GM04504 (cell line): ENCODE data around the gene RNF121.

Experiments used
- DNase-seq: peaks from one replicate; pipeline ENCODE4 v3.0.0-alpha.2; 2012; ENCODE audit warnings: low read depth

Gene RNF121

DNA sequence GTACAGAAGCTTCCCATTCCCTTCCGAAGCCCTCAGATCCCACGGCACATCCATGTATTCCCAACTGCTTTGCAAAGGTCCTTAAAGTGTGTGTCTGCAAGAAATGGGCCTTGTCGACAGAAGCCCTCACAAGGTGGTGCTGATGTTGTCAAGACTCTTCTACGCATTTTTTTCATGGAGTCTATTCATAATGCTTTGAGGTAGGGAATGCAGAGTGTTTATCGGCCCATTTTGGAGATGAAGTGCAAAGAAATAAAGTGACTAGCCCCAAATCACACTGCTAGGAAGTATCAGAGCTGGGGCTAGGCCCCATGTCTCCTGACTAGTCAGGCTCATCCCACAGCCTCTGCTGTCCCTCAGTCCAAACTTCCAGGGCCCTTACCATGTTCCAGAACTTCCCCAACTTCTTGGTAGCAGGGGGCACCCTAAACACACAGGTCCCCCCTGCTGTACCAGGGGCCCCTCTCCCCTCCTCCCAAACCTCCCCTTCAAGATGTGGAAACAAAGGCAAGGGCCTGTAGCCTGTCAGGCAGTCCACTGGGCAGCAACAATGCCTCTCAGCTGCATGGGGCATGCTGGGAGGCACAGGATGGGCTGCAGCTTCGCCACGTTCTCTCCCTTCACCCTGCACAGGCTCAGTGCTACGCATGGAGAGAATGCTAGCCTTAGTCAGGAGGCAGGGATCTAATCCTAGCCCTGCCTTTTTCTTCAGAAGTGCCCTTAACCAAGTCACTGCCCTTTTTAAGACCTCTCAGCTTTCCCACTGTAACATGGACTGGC is 77.7 kb downstream of the RNF121 start:
- DNase-seq: no peak

DNA sequence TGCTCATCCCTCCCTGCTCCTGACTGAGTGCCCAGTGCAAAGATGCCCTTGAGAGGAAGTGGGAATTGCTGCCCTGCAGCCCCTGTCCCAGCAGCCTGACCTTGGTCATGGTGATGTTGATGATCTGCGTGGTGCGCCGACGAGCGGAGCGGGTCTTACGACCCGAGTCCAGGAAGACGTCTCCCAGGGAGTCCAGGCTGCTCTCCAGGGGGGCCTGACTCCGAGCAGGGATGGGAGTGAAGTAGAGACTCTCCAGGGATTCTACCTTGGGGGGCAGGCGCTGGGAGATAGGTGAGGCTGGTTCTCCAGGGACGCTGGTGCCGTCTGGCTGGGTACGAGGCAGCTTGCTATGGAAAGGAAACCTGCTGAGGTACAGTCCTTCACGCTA is 78.2 kb downstream of the RNF121 start:
- DNase-seq: no peak

- DNase-seq: no peak
These were observed 78.7 kb downstream of the RNF121 start for GRCh38 chr11:72007587-72007986.

- DNase-seq: no peak
These were observed 79.9 kb downstream of the RNF121 start for GRCh38 chr11:72008728-72009127.

DNA sequence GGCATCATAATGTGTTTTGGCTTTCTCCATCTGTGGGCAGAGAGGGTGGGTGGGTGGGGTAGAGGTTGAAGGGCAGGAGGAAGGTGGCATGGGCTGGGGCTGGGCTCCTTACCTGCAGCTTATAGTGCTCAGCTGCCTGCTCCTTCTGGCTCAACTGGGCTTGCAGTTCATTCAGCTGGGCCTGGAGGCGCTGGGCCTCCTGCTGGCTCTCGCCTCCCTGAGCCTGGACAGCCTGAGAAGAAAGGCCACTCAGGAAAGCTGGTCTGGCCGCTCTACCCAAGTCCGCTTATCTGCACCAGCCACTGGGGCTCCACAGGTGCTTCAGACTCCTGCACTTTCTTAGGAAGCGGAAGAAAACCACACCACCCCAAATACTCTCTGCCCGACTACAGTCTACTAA is 80.3 kb downstream of the RNF121 start:
- DNase-seq: no peak

DNA sequence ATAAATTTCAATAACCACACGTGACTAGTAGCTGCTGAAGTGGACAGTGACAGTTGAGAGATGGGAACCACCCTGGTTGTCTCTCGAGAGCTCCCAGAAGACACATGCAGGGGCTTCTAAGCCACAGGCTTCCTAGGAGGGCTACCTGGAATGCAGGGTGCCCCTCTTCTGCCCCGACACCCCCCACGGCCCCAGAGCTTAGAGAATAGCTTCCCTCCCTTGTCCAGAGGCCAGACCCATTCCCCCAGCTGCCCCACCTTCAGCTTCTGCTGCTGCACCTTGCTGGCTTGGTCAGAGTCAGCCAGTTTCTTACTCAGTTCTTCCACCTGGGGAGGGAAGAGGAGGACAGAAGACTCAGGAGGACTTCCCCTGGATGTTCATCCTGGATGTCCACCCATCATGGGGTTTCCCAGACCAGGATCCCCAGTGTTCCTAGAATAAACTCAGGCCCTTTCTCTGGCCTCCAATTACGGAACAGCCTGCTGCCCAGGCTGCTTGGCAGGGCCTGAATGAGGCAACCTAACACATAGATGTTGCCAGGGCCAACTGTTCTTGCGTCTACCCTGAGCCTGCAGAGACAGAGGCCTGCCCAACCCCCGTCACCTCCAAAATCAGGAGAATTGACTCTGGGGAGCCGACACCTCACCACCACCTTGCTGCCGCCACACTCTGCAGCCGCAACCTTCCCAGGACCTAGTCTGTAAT is 81.8 kb downstream of the RNF121 start:
- no peak for DNase-seq

DNA sequence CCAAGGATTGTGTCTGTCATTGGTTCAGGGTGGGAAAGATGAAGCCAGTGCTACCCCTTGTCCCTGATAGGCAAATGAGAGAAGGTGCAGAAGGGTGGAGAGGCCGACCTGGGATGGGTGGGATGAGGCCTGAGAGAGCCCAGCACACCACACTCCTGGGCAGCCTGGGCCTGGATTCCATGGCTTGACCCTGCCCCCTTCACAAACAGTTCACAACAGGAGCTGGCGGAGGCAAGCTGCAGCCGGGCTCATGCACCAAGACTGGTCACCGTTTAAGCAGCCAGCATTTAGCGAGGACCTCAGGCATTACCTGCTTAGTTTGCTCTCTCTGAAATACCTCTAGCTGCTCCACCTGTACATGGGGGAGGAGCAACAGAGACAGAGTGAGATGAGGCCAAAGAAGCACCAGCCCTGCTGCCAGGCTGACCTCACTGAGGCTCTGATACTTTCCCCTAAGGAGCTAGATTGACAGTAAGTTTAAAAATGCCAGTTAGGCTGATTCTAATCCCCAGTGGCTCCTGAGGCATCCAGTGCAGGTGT is 83.3 kb downstream of the RNF121 start:
- no peak for DNase-seq

DNA sequence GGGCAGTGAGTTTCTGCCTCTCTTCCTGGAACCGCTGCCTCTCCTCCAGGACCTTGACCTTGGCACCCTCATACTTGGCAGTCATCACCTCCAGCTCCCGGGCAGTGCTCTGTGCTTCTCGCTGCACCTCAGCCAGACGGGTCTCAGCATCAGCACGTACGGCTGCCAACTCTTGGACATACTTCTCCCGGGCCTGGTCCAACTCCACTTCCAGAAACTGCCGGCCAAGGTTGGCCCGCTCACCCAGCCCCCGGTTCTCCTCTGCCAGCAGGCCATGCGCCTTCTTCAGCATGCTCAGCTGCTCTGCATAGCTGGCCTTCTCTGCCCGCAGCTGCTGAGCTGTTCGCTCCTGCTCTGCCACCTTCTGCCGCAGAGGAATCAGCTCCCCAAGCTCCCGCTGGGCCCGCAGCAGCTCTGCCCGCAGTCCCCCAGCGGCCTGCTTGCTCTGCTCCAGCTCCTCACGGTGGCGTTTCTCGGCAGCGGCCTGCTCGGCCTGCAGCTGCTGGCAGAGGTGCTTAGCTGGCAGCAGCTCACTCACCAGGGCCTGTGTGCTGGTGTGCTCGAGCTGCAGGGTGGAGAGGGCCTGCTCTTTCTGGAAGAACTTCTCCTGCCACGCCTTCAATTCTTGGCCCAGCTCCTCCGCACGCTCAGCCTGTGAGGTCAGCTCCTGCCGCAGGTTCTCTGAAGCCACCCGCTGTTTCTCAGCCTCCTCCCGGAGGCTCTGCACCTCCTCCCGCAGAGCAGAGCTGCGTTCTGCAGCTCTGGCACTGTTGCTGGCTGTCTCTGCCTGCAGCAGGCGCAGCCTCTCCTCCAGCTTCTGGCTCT is 84.3 kb downstream of the RNF121 start:
- no peak for DNase-seq

- DNase-seq: no peak
These were observed 85.2 kb downstream of the RNF121 start for GRCh38 chr11:72013765-72014711.

DNA sequence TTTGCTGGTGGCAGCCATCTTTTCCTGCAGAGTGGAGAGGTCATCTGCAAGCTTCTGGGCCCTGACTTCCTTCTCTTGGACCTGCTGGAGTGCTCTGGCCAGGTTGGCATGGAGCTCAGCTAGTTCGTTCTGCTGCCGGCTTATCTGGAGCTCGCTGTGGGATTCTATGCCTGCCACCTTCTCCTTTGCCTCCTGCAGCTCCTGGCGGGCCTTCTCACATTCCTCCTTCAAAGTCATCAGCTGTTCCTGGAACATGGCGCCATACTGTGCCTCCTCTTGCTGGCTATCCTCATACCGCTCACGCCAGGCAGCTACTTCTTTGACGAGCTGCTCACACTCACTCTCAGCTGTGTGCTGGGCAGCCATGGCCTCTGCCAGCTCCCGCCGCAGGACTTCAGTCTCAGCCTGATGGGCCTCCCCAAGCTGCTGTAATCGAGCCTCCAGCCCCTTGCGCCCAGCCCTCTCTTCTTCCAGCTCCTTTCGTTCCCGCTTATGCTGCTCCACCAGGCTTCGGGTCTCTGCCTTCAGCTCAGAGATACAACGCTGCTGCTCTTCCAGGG is 86.0 kb downstream of the RNF121 start:
- DNase-seq: no peak

GRCh38 chr11:72015511-72016061 is 86.7 kb downstream of the RNF121 start:
- DNase-seq: no peak

- no peak for DNase-seq
These were observed 89.3 kb downstream of the RNF121 start for GRCh38 chr11:72018171-72018570.

GRCh38 chr11:72023335-72023734 is 94.5 kb downstream of the RNF121 start:
- DNase-seq: no peak

GRCh38 chr11:72024069-72024754 is 95.4 kb downstream of the RNF121 start:
- no peak for DNase-seq

GRCh38 chr11:72026090-72026489 is 97.2 kb downstream of the RNF121 start:
- DNase-seq: no peak

DNA sequence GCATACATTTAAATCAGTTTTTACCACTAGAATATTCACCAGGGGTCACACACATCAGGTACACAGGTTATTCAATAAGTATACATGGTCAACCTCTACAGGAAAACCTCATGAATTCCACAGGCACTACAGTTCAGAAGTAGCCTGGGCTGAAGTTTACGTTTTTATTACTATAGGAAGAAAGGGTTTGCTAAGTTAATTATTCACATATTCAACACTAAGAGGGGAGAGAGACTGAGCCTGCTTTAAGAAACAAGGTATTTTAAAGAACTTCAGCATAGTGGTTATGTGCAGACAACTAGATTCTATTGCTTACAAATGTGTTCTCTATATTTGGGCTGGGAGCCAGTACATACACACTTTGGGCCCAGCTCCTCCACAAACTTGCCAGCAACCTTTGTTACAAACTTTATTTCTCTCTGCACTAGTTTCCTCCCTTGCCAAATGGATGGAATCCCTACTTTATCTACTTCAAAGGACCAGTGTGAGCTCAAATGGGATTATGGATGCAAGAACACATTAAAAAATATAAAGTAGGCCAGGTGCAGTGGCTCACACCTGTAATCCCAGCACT is 101.7 kb downstream of the RNF121 start:
- DNase-seq: no peak

DNA sequence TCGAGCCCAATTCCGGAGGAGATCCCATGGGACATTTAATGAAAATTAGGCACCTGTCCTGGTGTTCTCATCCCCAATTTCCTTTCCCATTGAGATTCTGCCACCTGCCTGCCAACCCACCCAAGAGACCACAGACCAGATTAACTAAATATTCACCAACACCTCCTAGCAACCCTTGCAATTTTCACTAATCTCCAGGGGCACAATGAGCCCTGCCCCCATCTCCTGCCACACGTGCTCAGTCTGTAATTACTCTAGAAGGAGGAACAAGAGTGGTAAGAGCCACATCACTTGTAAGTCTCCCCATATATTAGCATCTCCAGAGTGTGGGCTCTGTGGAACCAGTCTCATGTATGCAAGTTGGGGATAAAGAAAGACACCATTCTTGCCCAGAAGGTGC is 107.8 kb downstream of the RNF121 start:
- DNase-seq: no peak

GRCh38 chr11:72037554-72038311 is 108.9 kb downstream of the RNF121 start:
- no peak for DNase-seq

DNA sequence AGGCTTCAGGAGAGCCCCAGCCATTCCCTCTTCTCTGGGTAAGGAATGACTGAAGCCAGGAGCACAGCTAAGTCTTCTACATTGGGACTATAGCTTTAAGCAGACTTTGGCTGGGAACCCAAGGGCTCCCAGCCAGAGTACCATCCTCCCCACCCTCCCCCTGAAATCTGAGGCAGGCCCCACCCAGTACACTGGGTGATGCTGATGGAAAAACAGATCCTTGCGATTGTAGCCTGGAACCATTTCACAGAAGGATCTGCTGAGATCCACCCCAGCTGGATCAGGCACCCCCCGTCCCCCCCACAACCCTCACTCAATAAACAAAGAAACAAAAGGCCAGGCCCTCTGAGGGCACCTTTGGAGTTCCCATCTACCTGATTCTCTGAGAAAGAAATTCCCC is 109.6 kb downstream of the RNF121 start:
- DNase-seq: peak; percentile 65
